Astrocyte of the spinal cord (primary cell): ENCODE measurements around the gene DNAH14.
"Not testable (repeated sequence)": the region's sequence is repeated elsewhere in the genome, so short reads cannot be mapped to it uniquely, and the experiment has no call there.

Experiments
- DNase-seq: peaks from one replicate; pipeline ENCODE4 v3.0.0; 2011; ENCODE audit warnings: low read depth, low spot score
- H3K4me3 ChIP-seq: 2 replicates; pipeline ENCODE4 v1.5.1; 2011; ENCODE audit warnings: low read depth, mild to moderate bottlenecking, low read length, moderate library complexity
- in situ Hi-C: cut with HindIII; loops from 2 replicates; pipeline ENCODE4 v1.10.0; 2017; ENCODE audit warnings: low sequenced_read_pairs
- TF ChIP-seq, protein P1 (sequence below): IDR thresholded peaks from 2 replicates; pipeline ENCODE4 v1.5.1; 2012; ENCODE audit warnings: low read depth, mild to moderate bottlenecking, low read length, inconsistent platforms

The DNAH14 gene

DNA sequence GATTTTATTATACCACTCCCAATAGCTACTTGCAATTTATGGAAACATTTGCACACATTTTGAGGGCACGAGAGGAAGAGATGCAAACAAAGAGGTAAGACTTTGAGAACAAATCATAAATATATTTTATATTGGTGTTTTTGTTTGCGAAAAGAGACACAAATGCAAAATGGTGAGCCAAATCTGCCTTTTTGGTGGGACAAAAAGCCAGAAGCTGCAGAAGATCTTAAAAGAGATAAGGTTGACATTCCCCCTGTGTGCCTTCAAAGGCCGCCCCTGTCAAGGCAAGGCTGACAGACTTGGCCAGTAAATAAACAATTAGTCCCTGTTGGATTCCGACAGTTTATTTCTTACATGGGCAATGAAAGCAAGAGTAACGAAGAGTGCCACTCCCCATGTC is 375.5 kb downstream of the DNAH14 start:
- H3K4me3 ChIP-seq: no peak overlapping the region
- in situ Hi-C loops: no loop called here
- TF ChIP-seq, protein P1, sequence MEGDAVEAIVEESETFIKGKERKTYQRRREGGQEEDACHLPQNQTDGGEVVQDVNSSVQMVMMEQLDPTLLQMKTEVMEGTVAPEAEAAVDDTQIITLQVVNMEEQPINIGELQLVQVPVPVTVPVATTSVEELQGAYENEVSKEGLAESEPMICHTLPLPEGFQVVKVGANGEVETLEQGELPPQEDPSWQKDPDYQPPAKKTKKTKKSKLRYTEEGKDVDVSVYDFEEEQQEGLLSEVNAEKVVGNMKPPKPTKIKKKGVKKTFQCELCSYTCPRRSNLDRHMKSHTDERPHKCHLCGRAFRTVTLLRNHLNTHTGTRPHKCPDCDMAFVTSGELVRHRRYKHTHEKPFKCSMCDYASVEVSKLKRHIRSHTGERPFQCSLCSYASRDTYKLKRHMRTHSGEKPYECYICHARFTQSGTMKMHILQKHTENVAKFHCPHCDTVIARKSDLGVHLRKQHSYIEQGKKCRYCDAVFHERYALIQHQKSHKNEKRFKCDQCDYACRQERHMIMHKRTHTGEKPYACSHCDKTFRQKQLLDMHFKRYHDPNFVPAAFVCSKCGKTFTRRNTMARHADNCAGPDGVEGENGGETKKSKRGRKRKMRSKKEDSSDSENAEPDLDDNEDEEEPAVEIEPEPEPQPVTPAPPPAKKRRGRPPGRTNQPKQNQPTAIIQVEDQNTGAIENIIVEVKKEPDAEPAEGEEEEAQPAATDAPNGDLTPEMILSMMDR: no peak
- DNase-seq: no peak

DNA sequence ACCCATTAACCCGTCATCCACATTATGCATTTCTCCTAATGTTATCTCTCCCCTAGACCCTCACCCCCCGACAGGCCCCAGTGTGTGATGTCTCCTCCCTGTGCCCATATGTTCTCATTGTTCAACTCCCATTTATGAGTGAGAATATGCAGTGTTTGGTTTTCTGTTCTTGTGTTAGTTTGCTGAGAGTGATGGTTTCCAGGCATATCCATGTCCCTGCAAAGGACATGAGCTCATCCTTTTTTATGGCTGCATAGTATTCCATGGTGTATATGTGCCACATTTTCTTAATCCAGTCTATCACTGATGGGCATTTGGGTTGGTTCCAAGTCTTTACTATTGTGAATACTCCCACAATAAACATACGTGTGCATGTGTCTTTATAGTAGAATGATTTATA is 381.1 kb downstream of the DNAH14 start:
- in situ Hi-C loops, DNase-seq, H3K4me3 ChIP-seq: not testable (repeated sequence)

DNA sequence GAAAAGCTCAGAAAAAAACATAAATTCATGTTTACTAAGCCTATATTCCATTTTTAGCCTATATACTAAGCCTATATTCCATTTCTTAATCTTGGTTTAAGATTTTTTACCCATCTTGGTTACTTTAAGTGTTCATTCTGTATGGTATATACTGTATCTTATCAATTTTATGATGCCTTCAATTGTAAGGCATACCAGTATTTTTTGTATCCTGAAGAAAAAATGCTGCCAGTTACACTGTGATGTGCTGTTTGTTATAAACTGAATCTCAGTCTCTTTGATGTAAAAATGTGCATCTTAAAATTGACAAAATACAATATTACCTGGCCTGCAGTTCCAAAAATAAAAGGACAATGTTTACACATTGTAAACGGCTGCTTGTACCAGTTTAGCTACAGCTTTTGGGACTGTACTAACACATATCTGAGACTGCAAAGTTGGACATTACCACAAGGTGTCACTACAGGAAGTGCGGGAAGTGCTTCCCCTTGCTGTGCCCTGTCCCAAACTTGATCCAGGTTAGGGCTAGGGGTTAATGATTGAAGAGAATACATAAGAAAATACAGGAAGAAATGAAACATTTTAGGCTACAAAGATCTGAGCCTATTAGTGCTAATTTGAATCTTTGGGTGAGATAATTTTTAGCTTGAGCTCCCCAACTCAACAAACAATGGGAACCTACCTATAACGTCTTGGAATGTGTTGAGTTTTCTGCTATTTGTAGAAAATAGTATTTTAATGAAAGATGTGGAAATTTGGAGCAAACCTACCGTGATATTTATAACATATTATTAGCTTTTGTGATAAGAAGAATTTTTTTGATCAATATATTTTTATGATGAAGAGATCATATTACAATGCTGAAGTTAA is 389.5 kb downstream of the DNAH14 start:
- TF ChIP-seq, protein P1: peak; percentile 80
- in situ Hi-C loops: no loop called here
- H3K4me3 ChIP-seq: no peak overlapping the region
- peak; percentile 48 for DNase-seq

DNA sequence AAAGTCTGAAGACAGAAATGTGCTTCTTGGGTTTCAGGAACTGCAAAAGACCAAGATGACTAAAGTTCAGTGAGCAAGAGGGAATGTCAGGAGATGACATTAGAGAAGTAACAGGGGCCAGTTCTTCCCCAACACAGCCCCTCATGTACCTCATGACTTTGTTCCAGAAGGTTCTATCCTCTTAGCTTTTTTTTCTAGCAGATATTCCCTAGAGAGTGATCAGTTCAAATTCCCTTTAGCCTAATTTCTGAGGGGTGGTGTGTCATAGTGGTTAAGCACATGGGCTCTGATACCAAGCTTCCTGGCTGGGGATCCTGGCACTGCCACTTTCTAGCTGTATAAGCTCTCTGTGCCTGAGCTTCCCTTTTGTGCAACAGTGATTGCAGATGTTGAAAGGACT is 390.4 kb downstream of the DNAH14 start:
- H3K4me3 ChIP-seq: no peak overlapping the region
- no peak for DNase-seq
- in situ Hi-C loops: no loop called here
- TF ChIP-seq, protein P1: no peak

DNA sequence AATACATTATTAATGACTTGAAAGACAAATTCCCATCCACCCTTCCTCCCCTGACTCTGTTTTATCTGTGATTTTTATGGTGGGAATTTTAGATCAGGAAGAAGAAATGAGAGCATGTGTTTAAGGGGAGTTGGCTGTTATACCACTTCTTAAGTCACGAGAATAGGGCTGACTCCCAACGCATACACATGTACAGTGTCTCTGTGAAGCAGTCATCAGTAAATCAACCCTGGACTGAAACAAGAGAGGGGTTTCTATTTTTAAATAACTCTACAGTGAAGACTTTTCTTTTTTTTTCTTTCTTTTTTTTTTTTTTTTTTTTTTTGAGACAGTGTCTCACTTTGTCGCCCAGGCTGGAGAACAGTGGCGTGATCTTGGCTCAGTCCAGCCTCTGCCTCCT is 392.3 kb downstream of the DNAH14 start:
- TF ChIP-seq, protein P1: no peak
- DNase-seq: no peak
- no peak overlapping the region for H3K4me3 ChIP-seq
- in situ Hi-C loops: no loop called here

DNA sequence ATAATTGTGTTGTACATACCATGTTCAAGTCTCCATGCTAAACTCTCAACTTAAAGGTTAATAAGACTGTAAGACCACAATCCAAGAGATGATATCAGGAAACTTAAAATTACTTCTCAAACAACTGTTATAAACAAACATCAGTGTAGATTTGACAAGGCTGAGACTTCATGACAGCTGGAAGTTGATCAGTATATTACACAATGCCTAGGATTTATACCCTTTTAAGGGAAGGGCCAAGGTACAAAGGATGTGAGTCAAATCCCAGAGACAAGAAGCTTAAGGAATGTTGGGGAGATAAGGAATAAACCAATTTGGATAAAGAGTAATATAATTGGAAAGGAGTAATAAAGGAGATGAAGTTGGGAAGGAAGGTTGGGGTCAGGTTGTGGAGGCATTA is 399.6 kb downstream of the DNAH14 start:
- TF ChIP-seq, protein P1: no peak
- in situ Hi-C loops: no loop called here
- no peak overlapping the region for H3K4me3 ChIP-seq
- no peak for DNase-seq

DNA sequence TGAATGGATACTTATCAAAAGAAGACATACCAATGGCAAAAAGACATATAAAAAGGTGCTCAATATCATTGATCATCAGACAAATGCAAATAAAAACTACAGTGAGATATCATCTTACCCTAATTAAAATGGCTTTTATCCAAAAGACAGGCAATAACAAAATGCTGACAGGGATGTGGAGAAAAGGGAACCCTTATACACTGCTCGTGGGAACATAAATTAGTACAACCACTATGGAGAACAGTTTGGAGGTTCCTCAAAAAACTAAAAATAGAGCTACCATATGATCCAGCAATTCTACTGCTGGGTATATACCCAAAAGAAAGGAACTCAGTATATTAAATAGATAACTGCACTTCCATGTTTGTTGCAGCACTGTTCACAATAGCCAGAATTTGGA is 400.5 kb downstream of the DNAH14 start:
- not testable (repeated sequence) for DNase-seq

More for the DNA sequence above, 400.5 kb downstream of the DNAH14 start:
- in situ Hi-C loops, H3K4me3 ChIP-seq: not testable (repeated sequence)
